ENCODE results near the gene CCDC154.
"Not testable (repeated sequence)": the region's sequence is repeated elsewhere in the genome, so short reads cannot be mapped to it uniquely, and the experiment has no call there.

The CCDC154 gene

DNA sequence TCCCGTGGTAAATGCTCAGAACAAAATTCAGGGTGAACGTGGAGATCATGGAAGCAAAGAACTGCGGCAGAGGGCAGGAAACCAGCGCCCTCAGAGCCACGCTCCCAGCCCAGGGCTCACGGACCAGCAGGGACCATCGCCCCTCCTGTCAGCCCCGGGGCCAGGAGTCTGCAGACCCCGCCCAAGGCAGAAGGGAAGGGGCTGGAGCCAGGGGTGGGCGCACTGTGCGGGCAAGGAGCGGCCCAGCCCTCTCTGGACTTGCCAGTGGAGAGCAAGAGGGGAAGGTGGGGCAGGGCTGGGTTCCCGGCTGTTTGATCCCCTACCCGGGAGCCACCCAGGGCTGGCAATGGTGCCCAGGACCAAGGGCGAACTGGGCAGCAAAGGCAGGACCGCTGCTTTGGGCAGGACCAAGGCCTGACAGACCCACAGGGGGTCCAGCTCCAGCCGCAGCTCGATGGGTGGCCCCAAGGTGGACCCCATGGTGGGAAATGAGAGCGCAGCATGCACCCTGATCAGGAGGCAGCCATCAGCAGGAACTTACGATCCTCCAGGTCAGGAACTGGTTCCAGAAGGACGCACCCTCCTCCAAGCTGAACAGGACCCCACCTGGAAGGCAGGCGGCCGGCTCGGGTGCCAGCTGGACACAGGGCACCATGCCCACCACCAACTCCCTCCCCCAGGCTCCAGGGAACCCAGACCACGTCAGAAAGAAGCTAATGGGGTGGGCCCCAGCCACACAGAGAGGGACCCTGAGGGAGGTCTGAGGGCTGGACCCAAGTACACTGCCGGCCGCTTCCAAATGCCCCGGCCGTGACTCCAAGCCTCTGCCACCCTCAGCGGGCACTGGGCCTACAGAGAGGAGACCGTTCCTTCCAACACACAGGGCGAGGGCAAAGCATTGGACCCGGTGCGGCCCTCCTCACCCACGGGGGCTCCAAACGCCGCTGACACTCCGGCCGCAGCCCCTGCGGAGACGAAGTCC, 11.1 kb upstream of the CCDC154 start:
- DNase-seq (ENCODE audit: low read depth), result no peak

DNA sequence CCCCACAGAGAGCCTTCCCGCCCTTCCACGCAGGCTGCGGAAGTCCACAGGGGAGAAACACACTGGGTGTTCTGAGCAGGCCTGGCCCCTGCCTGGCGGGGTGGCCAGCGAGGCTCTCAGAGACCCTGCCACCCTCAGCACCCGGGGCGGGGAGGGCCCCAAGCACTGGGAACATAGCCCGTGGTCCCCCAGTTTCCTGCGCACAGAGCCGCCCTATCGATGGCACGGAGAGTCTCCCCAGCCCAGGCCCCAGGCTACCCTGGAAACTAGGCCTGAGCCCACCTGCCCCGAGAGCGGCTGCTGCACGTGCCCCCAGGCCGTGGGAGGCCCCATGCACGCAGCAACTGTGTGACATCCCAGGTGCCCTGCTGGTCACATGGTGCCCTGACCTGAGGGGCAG, 10.2 kb upstream of the CCDC154 start:
- no peak for DNase-seq (ENCODE audit: low read depth)

DNA sequence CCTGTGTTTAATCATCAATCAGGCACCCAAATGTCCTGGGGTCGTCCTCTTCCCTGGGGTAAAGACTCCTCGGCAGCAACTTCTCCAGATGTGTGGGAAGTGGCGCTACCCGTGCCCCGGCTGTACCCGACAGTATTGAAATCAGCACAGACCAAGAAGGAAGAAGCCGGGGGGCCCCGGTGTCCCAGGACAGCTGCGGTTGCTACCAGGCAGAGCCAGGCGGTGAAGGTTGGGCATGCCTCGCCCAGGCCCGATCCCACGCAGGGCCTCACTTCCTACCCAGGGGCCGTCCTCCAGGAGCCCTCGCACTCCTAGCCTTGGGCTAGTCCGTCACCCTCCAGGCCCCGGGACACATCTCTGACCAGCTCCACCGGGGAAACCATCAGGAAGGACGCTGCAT, 9.0 kb upstream of the CCDC154 start:
- no peak for DNase-seq (ENCODE audit: low read depth)

DNA sequence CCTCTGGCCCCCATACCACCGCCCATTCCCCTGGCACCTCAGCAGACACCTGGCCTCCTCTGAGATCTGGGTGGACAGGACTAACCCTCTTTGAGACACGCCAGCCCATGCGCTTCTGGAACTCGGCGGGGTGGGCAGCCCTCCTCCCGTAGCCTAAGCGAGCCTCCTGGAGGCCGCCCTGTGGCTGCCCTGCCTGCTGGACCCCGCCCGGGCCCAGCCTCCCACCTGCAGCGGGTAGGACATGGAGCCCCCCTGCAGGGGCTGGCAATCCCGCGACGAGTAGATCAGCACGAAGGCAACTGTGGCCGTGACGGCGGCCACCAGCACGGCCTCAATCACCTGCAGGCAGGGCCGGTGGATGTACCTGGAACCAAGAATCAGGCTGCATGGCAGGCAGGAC, 8.2 kb upstream of the CCDC154 start:
- DNase-seq (ENCODE audit: low read depth), result no peak

DNA sequence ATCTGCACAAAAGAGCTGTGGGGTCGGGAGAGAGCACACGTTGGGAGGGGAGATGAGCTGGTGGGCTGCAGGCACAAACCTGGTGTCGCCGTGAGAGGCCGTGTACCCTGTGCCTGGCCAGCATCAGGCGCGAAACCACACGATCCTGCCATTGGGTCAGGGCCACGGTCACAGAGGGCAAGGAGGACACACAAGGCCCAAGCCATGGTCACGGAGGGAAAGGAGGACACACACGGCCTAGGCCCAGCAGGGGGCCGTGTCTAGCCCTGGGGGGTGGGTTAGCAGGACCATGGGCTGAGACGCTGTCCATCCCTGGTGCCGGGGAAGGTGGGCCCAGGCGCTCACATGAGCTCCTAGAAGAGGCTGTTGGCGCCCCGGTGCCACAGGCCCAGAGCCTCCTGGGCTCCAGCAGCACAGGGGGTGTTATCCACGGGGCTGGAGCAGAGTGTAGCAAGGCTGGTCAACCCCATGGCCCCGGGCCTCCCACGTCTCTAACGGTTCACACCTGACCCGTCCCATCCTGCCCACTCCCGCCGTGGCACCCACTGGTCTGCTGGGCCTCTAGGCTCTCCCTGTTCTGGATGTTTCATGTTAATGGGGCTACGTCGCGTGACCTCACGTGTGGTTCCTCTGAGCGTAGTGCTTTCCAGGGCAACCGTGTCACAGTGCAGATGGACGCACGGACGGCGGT, 7.5 kb upstream of the CCDC154 start:
- DNase-seq (ENCODE audit: low read depth), result no peak

DNA sequence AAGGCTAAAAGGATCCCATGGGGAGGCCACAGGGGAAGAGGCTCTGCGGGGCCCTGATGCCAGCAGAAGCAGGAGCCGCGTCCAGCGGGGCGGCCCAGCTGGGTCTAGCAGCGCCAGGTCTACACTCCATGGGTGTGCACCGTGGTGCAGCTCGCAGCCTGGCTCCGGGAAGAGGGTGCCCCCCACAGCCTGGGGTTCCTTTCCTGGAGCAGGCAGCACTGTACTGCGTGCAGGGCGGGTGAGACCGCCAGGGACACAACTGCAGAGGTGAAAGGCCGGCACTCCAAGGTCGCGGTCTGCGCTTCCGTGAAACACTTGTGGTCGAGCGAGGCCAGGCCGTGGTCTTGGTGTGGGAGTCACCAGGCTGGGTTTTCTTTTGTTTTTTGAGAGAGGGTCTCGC, 6.5 kb upstream of the CCDC154 start:
- no peak for DNase-seq (ENCODE audit: low read depth)

DNA sequence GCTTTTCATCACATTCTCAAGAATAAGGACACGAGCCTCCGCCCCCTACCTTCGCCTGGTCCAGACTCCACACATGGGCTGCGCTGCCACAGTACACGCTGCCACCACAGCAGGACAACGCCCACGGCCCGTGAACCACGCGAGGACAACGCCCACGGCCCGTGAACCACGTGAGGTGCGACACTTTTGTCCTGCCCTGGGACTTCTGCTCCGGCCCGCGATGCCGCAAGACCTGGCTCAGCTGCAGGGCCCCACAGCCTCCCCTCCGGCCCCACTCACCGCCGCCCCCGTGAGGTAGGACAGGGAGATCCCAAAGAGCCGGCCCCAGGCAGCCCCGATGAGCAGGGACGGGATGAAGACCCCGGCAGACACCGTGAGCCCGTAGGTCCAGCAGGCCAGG, 5.9 kb upstream of the CCDC154 start:
- DNase-seq (ENCODE audit: low read depth), result no peak

DNA sequence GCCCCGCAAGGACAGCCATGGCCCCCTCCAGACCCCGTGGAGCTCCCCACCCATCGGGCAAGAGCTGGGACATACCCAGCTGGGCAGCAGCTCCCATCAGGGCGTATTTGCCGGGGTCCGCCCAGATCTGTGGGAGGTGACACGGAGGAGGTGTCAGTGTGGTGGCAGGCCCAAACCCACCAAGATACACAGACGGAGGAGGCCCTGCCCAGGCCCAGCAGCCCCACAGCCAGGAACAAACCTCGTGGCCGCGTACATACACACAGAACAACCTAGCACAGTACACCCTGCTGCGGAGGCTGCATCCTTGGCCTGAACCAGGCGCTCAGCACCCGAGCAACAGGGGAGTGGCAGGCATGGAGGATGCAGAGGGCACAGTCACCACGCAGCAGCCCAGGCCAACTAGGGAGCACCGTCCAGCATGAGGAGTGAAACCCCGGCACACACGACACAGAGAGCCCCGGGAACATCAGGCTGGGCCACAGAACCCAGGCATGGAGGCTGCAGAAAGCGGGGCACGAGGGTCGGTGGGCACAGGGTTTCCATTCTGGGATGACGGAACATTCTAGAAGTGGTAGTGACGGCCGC, 4.9 kb upstream of the CCDC154 start:
- DNase-seq (ENCODE audit: low read depth), result no peak

DNA sequence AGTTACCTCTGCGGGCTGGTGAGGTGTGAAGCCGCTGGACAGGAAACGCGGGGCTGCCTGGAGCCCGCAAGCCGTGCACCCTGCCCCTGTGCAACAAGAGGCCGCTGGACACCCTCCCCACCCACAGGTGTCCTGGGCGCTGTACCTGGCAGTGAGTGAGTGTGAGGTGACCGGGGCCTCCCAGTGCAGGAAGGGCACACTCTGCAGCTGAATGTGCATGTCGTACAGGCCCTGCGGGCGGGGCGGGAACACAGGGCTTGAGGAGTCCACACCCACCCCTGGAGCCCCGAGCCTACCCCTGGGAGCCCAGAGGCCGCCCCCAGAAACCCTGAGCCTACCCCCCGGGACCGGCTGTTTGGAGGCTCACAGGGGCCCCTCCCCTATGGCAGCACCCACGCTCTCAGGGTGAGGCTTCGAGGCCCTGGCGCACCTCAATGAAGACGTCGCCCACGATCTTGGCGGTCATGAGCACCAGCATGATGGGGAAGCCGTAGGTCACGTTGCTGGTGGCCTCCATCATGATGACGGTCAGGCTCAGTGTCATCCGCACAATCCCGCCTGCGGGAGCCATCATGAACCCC, 4.3 kb upstream of the CCDC154 start:
- DNase-seq (ENCODE audit: low read depth), result no peak

DNA sequence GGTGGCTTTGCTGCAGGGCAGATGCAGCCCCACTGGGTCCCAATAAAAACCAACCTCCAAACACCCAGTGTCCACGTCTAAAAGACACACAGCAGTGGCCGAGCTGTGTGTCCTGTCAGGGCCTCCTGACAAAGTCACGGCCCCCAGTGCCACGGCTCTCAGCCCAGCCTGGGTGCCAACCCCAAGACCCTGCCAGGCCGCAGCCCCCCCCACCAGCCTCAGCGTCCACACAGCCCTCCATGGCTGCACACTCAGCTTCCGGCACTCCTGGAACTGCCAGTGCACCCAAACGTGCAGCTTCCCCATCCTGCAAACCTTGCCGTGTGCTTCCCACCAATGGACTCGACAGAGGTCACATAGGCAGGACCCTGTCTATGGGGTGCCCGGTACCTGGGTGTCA, 3.6 kb upstream of the CCDC154 start:
- DNase-seq (ENCODE audit: low read depth), result no peak

DNA sequence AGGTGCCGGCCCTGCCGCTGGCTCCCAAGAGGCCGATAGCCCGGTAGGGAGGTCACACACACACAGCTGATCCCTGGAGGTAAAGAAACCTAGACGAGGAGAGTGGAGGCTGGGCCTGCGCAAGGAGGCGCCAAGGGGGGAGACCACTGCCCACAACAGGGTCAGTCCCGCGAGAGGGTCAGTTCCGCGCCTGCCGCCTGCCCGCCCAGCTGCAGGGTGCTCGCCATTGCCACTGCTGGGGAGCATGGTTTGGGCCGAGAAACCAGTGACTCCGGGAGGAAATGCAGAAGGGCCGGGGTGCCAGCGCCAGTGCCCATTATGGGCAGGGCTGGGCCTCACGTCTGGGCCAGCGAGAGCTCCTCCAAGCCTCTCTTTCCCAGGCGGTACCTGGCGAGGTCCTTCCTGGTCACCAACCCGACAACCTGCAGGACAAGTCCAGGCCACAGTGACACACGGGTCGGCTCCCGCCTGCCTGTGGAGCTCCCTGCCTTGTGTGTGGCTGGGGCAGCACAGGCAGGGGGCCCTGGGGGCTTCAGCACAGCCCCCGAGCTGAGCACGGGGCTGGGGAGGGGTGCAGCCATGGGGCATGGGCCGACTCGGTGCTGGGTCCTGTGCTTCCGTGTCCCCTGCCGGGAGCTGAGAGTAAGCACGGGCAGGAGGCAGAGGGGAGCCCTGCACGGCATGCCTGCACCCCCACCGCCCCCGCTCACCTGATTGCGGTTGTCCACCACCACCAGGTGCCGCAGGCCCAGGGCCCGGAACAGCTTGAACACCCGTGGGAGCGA, 2.1 kb upstream of the CCDC154 start:
- DNase-seq (ENCODE audit: low read depth), result no peak

DNA sequence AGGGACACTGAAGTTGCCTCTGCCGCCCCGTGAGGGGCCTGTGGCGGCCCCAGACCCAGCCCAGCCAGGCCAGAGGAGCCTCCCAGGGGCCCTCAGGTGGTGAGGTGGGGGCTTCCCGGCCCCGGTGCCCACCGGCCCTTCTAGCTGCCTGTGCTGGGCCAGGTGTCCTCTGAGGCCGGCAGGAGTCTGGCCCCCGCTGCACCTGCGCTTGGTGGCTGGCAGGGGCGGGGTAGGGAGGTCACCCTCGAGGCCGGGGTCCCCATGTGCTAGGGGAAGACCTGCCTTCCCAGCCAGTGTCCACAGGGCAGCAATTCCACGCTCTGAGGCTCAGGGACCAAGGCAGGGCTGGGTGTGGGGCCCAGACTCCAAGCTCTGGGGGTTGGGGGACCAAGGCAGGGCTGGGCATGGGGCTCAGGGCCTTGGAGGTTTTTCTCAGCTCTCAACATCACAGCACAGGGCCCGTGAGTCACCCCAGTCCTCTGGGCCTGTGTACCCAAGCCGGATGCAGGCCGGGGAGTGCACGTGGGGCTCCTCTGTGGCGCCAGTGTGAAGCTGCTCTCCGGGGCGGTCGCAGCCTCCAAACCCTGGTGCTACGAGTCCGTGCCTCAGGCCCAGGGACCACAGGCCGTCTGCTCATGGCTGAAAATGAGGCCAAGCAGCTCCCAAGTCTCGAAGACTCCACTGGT, 1.3 kb upstream of the CCDC154 start:
- no peak for DNase-seq (ENCODE audit: low read depth)

DNA sequence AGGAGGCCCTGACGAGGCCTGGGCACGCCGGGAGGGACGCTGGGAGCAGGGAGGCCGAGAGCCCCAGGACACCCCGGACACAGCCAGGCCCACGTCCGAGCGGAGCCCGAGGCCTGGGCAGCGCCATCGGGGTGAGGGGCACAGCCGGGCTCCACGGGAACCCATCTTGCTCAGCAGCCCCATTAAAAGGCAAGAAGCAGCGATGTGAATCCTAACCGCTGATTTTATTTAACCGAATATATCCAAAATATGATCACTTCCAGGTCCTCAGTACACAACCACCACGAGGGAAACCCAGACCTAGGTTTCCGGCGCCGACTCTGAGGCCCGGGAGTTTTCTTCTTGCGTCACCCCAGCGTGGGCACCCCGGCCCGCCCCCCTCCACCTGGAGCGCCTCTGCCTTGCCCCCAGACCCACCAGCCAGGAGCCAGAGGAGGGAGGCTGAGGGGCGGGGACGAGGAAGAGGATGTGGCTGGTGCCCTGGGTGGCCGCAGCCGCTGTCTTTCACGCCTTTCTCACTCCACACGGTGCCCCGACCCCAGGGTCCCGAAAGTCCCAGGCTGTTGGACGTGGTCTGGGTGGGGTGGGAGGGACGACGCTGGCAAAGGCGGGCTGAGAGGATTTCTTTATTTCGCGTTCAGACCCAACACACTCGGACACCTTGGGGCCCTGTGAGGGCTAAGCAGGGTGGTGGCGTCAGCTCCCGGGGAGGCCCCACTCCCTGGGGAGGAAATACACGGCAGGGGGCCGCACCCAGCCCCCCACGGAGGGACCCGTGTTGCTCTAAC, 568 bp upstream of the CCDC154 start:
- no peak for DNase-seq (ENCODE audit: low read depth)

DNA sequence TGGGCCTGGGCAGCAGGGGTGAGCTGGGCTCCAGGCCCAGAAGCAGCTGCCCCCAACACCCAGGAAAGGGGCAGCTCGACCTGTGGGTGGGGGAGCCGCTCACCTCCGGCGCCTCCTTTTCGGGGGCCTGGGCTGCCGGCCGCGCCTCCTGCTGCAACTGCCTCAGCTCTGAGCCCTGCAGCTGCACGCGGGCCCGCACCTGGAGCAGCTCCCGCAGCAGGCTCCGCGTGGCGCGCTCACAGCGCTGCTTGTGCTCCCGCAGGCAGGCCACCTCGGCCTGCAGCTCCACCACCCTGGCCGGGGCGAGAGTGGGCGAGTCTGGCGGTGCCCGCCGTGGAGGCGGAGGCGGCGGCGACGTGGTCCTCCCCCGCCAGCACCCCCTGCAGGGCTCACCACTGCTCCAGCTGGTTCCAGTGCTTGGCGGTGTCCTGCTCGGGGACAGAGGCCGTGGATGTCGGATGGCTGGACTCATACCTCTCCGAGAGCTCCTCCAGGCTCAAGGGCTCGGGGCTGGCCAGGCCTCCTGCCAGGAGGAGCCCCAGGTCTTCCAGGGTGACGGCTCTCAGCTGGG, 868 bp downstream of the CCDC154 start:
- no peak for DNase-seq (ENCODE audit: low read depth)

DNA sequence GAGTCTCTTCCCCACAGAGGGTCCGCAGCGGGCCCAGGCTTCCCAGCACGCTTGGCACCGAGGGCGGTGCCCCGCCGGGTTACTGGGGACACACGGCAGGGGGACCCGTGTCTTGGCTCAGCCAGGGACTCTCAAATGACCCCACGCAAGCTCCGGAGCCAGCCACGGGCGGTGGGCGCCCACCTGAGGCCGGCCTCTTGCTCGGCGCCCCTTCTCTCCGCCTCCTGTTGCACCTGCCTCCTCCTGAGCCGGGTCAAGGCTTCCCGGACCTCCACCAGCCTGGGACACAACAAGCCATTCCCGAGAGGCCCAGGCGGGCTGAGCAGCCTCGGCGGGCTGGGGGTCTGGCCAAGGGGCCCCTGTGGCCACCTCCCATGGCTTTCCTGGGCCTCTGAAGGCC, 1.7 kb downstream of the CCDC154 start:
- DNase-seq (ENCODE audit: low read depth), result no peak

DNA sequence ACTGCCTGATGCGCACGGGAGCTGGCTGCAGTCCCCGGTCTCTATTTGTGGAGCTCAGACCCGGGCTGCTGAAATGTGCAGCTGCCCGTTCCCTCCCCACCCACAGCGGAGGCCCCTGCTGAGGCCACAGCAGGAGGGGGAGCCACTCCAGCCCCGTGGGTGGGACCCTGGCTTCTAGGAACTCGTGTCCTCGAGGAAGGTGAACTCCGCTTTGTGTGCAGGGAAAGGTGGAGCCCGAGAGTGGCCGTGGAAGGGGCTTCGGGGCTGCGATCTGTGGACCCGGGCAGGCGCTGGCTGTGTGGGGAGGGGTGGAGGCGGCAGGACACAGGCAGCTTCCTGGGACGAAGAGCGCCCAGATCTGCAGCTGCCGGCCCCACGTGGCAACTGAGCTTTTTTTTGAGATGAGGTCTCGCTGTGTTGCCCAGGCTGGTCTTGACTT, 2.9 kb downstream of the CCDC154 start:
- no peak for DNase-seq (ENCODE audit: low read depth)

DNA sequence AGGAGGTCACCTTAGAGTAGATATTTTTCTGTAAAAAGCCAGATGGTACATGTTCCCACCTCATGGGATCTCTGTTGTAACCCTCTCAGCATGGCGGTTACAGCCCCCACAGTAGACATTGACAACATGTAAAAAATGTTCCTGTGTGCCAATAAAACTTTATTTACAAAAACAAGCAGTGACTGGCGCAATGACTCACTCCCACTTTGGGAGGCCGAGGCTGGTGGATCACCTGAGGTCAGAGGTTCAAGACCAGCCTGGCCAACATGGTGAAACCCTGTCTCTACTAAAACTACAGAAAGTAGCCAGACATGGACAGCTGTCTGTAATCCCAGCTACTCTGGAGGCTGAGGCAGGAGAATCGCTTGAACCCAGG, 4.7 kb downstream of the CCDC154 start:
- DNase-seq (ENCODE audit: low read depth), result not testable (repeated sequence)

DNA sequence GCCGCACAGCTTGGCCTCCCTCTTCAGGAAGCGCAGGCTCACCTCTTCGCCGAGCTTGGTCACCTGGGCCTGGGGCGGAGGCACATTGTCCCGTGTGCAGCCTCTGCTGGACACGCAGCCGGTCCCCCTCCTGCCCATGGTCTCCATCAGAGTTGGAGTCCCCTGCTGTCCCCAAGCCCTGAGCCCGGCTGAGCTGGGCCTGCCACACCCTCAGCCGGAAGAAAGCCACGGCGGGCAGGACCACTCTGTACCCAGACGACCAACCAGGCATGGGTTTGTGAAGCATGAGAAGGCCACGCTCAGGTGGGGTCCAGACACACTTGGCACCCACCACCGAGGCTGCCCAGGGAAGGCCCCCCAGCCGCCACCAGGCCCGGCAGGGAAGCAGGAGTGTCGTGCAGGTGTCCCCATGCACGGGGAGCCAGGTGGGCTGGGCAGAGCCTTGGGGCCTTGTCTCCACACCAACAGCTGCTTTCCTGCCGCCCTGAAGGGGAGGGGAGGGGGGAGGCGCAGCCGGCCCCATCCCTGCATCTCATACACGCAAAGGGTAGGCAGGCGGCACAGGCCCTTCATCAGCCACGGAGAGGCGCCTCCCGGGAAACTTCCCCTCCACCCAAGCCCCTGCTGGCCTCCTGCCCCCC, 5.2 kb downstream of the CCDC154 start:
- DNase-seq (ENCODE audit: low read depth), result no peak

DNA sequence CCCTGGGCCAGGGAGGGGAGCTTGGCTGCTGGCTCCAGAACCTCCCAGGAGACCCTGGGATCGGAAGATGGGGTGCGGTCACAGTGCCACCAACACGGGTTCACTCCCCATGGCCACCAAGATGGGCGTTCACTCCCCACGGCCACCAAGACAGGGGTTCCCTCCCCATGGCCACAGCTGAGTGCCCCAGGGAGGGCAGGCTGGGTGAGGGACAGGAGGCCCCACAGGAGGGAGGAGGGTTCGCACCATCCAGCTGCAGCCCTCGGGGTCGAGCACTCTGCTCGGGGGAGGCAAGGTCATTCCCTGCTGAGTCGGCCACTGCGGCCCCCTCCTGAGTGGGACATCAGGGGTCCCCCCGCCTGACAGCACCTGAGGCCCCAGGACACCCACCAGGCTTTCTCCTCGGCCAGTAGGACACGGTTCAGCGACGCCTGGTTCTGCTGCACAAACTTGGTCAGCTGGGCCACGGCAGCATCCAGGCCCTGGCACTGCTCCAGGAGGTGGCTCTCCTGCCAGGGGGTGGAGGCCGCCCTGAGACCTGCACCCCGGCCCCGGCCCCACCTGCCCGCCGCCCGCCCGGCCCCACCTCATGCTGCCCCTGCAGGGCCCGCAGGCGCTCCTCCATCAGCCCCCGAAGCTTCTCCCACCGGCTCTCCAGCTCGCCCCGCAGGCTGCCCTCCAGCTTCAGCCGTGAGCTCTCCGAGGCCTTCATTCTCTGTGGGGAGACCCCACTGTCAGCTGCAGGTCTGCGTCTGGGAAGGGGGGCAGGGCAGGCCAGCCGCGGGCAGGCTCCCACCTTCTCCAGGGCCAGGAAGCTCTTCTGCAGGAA, 5.9 kb downstream of the CCDC154 start:
- no peak for DNase-seq (ENCODE audit: low read depth)

Data from HS-27A (cell line).